GM18511 (cell line): ENCODE results near the gene HS3ST5.
A peak's percentile ranks its signal among the peaks of the same experiment; 100 is the strongest.
"Not testable (repeated sequence)": the region's sequence is repeated elsewhere in the genome, so short reads cannot be mapped to it uniquely, and the experiment has no call there.

Experiments
- ATAC-seq: cut with Tn5 transposase; IDR thresholded peaks from one replicate; pipeline ENCODE4 v1.9.1; 2021; ENCODE audit warnings: mild to moderate bottlenecking, moderate library complexity; ENCODE audit not compliant: unreplicated experiment

Gene HS3ST5

GRCh38 chr6:114339706-114340105, 3.1 kb downstream of the HS3ST5 start:
- ATAC-seq, result no peak

GRCh38 chr6:114334237-114334636, 8.6 kb downstream of the HS3ST5 start:
- peak; percentile 50 for ATAC-seq

- ATAC-seq, result no peak
These were observed 15.7 kb downstream of the HS3ST5 start for GRCh38 chr6:114327074-114327473.

- ATAC-seq, result no peak
These were observed 19.0 kb downstream of the HS3ST5 start for GRCh38 chr6:114323784-114324183.

GRCh38 chr6:114319749-114320148, 23.1 kb downstream of the HS3ST5 start:
- ATAC-seq, result no peak

- ATAC-seq, result no peak
These were observed 26.8 kb downstream of the HS3ST5 start for GRCh38 chr6:114315831-114316595.

- ATAC-seq, result not testable (repeated sequence)
These were observed 29.0 kb downstream of the HS3ST5 start for GRCh38 chr6:114313816-114314215.

GRCh38 chr6:114312931-114313330, 29.9 kb downstream of the HS3ST5 start:
- ATAC-seq, result no peak

- no peak for ATAC-seq
These were observed 32.8 kb downstream of the HS3ST5 start for GRCh38 chr6:114310053-114310452.

- no peak for ATAC-seq
These were observed 38.4 kb downstream of the HS3ST5 start for GRCh38 chr6:114304304-114304887.

- no peak for ATAC-seq
These were observed 41.1 kb downstream of the HS3ST5 start for GRCh38 chr6:114301596-114302219.

- no peak for ATAC-seq
These were observed 45.7 kb downstream of the HS3ST5 start for GRCh38 chr6:114297135-114297534.

- ATAC-seq, result no peak
These were observed 50.4 kb downstream of the HS3ST5 start for GRCh38 chr6:114292431-114292830.

- ATAC-seq, result no peak
These were observed 51.4 kb downstream of the HS3ST5 start for GRCh38 chr6:114291428-114291827.

GRCh38 chr6:114290864-114291263, 52.0 kb downstream of the HS3ST5 start:
- no peak for ATAC-seq

GRCh38 chr6:114288701-114289495, 53.9 kb downstream of the HS3ST5 start:
- ATAC-seq, result no peak

GRCh38 chr6:114287461-114287860, 55.4 kb downstream of the HS3ST5 start:
- no peak for ATAC-seq

- no peak for ATAC-seq
These were observed 56.6 kb downstream of the HS3ST5 start for GRCh38 chr6:114286211-114286610.

GRCh38 chr6:114284281-114284680, 58.5 kb downstream of the HS3ST5 start:
- ATAC-seq, result no peak

- no peak for ATAC-seq
These were observed 60.5 kb downstream of the HS3ST5 start for GRCh38 chr6:114282292-114282691.

GRCh38 chr6:114281496-114281895, 61.3 kb downstream of the HS3ST5 start:
- ATAC-seq, result no peak
